NCI-H146 (cell line): ENCODE results near the gene ELK1.

Experiments used
- DNase-seq: peaks from one replicate; lab custom pipeline; 2025; lab: John Stamatoyannopoulos, UW

ELK1 gene

DNA sequence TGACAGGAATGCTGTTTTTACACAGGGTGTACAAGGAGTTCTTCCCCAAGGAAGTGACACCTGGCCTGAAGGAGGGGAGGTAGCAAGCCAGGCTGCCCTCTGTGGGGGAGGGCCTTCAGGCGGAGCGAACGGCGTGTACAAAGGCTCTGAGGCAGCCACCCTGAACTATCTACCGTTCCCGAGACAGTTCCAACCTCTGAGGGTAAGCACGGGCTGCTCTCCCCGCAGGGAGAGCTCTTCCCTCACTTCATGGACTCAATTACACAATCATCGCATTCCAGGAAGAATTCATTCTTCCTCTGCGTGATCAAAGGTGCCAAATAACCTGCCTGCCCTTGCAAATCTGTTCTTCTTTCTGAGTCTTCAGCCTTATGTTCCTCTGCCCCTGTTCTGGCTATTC is 4.8 kb downstream of the ELK1 start:
- no peak for DNase-seq

DNA sequence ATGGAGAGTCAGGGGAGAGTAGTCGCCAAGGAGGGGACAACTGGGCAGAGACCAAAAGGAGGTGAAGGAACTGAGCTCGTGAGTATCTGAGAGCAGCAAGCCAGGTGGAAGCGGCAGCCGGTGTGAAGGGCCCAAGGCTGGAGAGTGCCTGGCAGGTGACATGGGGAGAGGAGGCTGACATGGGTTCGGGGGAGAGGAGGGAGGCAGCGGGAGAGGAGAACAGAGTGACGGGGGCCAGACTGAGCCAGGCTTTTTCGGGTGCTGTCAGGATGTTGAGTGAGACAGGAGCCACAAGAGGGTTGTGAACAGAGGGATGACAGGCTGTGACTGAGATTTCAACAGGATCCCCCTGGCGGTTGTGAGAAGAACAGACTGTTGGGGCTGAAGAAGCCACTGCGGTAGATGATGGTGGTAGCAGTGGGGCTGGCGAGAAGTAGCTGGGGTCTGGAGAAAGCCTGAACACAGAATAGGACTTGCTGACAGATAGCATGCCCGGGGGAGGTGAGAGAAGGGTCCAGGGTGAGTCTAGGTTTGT is 5.7 kb downstream of the ELK1 start:
- peak; percentile 8 for DNase-seq

DNA sequence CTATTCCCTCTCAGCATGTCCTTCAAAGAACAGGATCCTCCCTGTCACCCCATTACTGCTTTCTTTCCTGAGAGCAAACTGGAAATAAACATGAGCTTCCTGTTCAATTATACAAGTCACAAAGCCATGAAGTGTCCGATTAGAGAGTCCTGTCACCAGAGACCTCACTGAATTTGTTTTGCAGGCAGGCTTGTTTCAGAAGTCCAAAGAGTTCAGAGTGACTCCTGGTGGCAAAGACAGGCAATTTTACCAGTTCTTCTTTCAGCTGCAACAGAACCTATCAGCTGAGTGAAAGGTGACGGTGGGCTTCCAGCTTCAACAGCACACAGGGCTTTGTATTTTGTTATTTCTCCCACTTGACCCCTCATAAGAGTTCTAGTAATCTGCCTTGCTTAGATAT is 6.4 kb downstream of the ELK1 start:
- no peak for DNase-seq

DNA sequence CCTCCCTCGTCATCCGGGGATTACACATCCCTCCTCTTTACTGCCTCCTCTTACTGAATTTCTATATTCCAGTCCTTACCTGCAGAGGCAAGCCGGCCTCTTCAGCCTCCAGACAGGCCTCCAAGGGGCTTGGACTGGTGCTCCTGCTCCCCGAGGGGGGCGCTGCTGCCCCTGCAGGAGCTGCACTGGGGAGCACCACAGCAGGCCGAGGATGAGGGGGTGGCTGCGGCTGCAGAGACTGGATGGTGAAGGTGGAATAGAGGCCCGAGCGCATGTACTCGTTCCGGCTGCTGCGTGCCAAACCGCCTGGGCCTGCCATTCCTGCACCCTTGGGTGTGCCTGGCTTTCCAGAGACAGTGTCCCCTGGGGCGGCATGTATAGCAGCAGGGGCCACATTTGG is 11.5 kb downstream of the ELK1 start:
- no peak for DNase-seq

DNA sequence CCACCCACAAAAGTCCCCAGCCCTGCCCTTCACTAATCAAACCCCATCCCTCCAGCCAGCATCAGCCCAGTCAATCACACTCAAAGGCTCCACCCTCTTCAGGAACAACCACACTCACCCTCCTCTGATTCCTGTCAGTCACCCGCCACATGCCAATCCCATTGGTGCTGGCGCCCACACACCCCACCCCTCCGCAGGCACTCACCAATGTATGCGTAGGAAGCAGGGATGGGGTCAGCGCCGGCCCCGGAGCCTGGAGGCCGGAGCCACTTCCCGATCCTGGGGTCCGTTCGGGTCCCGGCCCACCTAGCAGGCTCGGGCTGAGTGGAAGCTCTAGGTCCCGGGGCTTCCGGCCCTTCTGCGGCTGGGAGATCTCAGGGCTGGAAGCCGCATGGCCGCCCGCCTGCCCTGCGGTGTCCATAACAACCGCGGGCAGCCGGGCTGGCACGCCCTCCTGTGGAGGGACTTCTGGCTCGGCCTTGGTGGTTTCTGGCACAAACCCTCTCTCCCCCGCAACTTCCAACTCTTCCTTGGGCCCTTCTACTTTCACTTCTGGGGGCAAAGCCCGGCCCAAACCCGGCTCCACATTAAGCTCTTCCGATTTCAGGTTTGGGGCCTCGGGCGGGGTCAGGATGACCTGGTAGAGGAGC is 12.7 kb downstream of the ELK1 start:
- DNase-seq, result no peak

DNA sequence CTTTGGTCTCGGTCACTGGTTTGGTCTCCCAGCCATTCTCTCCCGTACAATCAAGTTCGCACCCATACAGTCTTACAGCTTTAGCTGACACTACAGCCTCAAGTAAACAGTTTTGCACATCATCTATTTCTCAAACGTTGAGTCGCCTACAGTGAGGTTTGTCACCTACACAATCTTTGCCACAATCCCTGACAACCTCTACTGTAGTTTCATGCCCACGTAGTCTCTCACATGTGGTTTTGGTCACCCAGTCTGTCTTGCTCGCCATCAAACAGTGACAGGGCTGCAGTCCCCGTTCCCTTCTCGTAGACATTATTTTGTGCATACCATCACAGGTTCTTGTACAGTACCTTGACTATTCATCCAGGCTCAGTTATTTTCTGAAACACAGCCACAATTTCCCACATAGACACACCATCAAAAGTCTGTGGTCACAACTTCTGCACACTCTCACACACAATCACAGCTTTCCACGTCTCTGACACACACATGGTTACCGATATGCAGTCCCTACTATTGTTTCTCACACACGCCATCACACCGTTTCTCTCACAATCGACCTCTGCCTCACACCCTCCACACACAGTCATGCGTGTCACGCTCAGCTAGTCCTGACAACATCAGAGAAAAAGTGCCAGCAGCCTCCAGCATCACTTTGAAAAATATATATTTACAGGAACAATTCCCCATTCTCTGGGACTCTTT is 15.3 kb downstream of the ELK1 start:
- no peak for DNase-seq

DNA sequence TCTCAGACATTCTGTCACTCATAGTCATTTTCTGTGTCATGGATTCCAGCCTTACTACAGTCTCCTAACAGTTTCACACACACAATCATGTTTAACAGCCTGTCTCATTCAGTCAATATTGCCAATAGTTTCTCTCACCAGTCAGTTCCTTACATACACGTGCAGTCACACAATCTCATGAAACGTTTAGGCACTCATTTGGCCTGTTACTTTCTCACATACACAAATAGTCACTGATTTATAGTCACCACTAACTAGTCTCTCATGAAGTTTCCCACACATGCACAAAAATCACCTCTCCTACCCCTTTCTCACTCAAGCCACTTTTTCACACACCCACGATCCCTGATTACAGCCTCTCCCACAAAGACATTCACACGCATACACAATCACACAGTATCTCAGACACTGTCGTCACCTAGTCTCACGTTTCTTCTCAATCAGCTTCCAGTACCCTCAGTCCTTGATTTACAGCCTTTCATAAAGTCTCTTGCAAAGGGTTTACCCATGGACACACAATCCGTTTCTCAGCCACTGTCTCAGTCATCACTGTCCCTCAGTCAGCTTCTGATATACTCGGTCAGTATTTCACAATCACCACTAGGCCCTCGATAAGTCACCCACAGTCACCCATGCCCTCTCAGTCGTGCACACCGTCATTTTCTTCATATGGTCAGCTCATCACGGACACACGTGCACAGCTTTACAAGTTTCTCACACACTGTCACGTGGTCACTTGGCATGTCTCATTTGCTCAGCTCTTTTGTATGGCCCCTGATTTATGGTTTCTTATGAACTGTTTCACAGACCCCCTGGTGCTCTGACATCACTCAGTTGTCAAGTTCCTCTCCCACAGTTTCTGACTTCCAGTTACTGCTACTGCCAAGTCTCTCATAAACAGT is 16.4 kb downstream of the ELK1 start:
- DNase-seq, result no peak

DNA sequence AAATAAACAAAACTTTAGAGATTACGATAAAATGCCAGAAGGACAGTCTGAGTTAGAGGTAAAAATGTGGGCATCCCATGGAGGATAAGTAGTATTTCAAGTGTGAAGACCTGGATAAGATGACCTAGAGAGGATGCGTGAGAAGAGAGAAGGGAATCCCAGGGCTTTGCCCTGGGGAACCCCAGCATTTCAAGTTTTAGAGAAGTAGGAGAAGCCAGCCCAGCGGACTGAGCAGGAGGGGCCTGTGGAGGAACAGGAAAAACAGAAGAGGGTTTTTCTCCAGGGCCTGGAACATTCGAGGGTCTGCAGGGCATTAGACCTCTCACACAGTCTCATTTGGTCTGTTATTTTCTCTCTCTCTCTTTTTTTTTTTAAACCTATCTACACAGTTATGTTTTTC is 17.7 kb downstream of the ELK1 start:
- no peak for DNase-seq

DNA sequence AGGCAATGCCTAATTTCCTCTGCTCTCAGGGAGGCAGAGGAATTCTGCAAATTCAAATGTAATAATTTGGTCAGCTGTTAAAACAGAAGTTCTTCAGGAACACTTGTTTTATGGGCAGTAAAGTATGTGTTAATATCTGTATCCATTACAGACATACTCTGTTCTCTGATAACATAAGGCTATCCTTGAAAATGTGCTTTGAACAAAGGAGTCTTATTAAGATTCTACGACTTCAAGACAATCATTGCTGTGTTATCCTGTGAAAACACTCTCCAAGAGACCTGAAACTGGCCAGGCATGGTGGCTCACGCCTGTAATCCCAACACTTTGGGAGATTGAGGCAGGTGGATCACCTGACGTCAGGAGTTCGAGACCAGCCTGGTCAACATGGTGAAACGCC is 18.7 kb downstream of the ELK1 start:
- DNase-seq, result no peak

DNA sequence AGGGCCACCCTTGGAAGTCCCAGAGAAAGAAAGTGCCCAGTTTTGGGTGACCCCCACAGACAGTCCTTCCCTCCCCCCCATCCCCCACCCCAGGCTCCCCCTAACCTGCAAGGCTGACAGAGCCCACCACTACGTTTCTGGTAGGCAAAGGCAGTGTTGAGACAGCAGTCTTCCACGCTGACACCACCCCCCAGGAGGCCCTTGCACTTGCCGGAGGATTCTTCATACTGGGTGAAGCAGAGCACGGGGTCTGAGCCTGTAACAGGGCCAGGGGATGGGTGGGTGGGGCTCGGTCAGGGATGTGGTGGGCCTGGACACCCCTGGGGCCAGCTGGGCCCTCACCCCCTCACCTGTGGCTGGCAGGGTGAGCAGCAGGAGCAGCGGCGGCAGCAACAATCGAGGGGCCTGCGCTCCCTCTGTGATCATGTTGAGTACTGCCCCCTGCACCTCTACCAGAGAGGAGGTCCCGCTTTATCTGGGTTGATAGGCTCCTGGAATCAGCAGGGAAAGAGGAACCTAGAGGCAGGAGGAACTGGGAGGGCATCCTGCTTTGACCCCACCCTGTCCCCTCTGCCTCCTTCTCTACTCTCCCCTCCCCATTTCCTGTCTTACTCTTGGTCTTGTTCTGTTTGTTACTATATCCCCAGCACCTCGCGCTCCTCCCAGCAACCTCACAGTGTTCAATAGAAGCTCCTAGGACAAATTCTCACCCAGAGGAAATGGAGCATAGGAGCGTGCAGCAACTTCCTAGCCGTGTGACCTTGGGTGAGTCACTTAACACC is 20.8 kb downstream of the ELK1 start, which contains the start of gene CFP:
Gene CFP, minus strand, starts transcription at position 512 of the 782 bp plus-strand sequence. Its CDS starts 86 bp downstream, at position 426.
- no peak for DNase-seq

DNA sequence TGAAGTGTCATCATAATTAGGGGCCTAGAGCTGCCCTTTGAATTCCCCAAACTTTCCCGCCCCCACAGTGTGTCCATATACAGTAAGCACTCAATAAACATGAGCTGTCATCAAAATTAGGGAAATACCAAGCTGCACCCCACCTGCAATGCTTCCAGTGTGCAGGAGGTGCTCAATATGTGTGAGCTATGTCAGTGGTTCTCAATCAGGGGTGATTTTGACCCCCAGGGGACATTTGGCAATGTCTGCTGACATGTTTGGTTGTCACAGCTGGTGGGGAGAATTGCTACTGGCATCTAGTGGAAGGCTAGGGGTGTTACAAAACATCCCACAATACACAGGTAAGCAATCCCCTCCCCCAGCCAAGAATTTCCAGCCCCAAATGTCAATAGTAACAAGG is 21.4 kb downstream of the ELK1 start:
- DNase-seq, result no peak

DNA sequence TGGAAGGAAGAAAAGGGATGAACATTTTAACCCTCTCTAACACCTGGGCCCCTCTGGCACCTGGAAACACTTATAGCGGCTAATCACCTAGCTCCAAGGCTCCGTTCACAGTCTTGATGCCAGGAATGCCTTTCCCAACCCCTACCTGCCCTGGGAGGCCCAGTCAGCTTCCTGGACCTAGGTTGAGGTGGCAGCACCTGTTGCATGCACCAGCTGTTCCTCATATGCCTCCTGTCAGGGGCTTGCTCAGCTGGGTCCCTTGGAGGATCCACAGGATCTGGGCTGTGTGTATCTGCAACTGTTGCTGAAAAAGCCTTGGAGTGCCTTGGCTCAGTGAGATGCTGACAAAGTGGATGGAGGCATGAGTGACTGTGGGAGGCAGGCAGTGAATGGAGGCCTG is 25.0 kb downstream of the ELK1 start:
- no peak for DNase-seq

DNA sequence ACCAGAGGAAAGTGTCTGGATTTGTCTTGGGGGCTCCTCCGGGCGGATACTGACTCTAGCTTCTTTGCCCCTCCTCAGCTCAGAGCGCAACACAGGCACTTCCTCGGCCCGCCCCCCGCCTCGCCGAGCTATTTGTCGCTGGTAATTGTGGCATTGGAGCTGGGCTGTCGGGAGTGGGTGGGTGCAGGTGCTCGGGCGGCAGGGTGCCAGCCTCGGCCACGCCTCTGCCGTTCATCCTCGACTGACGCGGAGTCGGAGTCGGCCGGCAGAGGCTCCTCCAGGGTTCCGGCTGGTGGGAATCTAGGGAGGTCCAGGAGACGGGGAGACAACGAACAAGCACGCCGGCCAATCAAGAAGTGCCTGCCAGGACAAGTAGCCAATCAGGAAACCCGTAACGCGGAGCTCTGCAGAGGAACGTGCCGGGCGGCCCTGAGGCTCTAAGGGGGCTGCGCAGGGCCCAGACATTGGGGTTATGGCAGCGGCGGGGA is 26.8 kb downstream of the ELK1 start:
- peak; percentile 94 for DNase-seq

DNA sequence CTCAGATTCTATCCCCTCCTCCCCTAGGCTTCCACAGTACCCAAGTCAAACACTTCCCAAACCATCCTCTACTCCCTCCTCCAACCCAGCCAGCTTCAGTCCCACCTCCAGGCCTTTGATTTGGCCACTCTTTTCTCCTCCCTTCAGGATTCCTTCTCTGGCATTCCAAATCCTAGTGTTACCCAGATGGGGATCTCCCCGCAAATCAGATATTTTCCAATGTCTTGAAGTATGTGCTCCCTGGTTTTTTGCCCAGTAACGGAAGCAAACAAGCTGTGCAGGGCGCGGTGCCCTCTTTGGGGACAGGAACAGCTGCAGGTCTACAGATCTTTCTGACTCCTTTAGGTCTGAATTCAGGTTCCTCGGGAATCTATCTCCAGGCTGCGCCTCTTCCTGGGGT is 28.5 kb downstream of the ELK1 start:
- DNase-seq, result no peak

DNA sequence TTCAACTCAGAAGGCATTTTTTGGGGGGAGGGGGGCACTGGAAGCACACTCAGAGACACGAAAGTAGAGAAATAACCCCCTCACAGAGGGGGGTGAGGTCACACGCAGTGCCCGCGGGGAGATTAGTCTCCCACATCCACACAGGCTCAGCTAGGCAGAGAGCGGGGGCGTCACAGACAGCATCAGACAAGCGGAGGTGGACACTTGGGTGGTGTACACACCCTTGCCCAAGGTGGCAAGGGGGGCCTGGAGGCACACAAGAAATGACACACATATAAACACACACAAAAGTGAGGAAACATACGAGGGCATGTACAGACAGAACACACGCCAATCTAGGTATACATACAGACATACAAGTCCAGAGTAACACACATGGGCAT is 30.1 kb downstream of the ELK1 start:
- DNase-seq, result no peak

DNA sequence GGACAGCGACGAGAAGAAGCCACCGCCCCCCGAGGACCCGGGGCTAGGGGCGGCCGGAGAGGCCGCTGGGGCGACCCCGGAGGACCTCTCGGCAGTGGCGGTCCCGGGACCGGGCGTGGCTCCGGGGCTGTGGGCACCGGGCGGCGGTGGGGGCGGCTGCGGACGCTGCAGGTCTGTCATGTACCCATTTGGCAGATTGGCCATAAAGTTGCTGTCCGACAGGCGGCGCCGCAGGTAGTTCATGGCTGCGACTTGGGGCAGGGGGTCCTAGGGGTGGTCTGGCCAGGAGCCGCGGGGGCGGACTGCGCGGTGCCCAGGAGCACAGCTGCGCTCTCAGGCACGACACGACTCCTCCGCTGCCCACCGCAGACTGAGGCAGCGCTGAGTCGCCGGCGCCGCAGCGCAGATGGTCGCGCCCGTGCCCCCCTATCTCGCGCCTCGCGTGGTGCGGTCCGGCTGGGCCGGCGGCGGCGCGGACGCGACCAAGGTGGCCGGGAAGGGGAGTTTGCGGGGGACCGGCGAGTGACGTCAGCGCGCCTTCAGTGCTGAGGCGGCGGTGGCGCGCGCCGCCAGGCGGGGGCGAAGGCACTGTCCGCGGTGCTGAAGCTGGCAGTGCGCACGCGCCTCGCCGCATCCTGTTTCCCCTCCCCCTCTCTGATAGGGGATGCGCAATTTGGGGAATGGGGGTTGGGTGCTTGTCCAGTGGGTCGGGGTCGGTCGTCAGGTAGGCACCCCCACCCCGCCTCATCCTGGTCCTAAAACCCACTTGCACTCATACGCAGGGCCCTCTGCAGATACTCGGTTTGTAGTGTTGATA is 30.7 kb downstream of the ELK1 start, which contains the start of gene SYN1:
Gene SYN1, minus strand, starts transcription at position 372 of the 817 bp plus-strand sequence. Its CDS starts 129 bp downstream, at position 243.
- DNase-seq, result peak; percentile 86

DNA sequence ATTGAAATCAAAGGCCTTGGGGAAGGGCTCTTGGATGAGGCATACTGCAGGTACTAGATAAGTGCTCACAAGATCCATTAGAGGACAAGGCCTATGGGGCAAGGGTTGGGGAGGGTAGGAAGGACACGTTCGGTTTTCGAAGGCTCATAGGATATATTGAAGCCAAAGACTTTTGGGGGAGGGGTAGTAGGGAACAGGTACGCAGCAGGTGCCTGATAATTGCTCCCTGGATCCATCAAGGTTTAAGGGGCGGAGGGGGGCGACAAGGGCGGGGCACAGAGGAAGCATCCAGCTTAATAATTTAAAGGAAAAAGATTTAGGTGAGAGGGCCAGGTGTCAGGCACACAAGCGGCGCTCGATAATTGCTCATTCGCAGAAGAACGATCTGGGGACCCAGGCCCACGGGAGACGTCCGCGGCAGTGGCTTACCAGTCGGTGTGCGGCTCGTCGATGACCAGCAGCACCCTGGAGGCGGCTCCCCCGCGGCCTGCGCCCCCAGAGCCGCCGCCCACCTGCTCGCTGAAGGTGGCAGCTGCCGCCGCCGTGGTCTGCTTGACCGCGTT is 31.4 kb downstream of the ELK1 start:
- DNase-seq, result peak; percentile 27

DNA sequence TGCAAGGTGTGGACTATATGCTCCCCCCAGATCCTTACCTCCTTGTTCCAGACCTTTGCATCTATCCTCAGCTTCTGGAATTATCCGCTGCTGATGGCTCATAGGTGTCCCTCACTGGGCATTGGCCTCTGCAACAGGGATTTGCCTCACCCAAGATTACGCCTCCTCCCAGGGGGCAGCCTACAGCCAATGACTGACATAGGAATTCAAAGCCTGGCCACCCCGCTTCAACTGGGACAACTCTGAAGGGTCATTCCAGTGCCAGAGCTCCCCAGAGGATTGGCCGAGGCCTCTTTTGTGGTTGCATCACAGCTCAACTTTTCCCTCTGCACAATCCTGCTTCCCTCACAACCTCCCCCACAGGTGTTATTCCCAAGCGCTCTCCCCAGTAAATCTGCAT is 35.7 kb downstream of the ELK1 start:
- DNase-seq, result no peak

DNA sequence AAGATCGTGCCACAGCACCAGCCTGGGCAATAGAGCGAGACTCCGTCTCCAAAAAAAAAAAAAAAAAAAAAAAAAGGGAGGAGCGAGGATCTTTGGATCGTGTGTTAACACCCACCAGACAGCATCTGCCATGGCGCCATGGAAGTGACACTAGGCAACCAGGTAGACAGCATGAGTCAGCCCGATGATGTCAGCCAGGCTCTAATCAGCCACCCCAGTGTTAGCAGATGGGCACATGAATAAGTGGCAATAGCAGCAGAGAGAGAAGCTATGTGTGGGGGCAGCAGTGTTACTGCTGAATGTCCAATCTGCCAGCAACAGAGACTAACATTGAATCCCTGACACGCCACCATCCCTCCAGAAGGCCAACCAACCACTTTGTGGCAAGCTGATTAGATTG is 37.3 kb downstream of the ELK1 start:
- no peak for DNase-seq

DNA sequence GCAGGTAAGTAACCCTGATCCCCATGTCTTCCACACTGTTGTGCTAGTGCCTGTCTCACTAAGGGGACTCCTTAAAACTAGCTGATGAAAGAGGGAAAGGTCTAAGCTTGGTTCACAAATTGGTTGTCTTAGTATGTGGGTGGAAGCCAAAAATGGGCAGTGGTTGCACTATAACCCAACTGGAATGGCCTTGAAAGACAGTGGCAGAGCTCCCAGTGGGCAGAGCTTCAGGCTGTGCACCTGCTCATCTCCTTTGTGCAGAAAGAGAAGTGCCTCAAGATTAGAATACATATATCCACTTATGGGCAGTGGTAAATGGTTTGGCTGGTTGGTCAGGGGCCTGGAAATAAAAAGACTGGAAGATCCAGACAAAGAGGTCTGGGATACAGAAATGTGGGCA is 37.9 kb downstream of the ELK1 start:
- DNase-seq, result no peak
